Activated T-cell treated with anti-CD3 and anti-CD28 coated beads, Interleukin-2, amount 50 U/mL, for 4 hours (primary cell): Measurements from ENCODE around the gene KPNA1. TPM values are rescaled to one million over a fixed set of nuclear protein-coding genes. Genes with fewer than 3 reads are reported as not detected.

ENCODE experiments used
- ATAC-seq, 2 donors: fragments of 200-7000 bp; cut with Tn5 transposase; one replicate each; pipeline ENCODE4 v1.10.0; 2021
- DNase-seq: peaks from one replicate; pipeline ENCODE4 v3.0.0-alpha.2; 2020
- H3K27me3 Mint-ChIP-seq: one replicate; pipeline ENCODE4 v1.8.0; 2021; ENCODE audit warnings: low read depth, mixed read lengths
- H3K36me3 Mint-ChIP-seq: one replicate; pipeline ENCODE4 v1.8.0; 2022; ENCODE audit warnings: mixed read lengths; ENCODE audit not compliant: insufficient read depth
- H3K4me1 Mint-ChIP-seq: one replicate; pipeline ENCODE4 v1.8.0; 2021; ENCODE audit warnings: low read depth, mixed read lengths
- H3K4me3 Mint-ChIP-seq: one replicate; pipeline ENCODE4 v1.8.0; 2021; ENCODE audit warnings: mild to moderate bottlenecking, moderate library complexity, mixed read lengths
- H3K9me3 Mint-ChIP-seq: one replicate; pipeline ENCODE4 v1.8.0; 2021; ENCODE audit warnings: mixed read lengths
- total RNA-seq, 3 donors: library from RNA; stranded (reverse); gene quantifications; one replicate each; pipeline ENCODE4 v1.2.1, GENCODE V29; 2021

The KPNA1 gene
- total RNA-seq = 10 to 100 TPM; 56.4 to 61.2 (median 61.2) TPM

DNA sequence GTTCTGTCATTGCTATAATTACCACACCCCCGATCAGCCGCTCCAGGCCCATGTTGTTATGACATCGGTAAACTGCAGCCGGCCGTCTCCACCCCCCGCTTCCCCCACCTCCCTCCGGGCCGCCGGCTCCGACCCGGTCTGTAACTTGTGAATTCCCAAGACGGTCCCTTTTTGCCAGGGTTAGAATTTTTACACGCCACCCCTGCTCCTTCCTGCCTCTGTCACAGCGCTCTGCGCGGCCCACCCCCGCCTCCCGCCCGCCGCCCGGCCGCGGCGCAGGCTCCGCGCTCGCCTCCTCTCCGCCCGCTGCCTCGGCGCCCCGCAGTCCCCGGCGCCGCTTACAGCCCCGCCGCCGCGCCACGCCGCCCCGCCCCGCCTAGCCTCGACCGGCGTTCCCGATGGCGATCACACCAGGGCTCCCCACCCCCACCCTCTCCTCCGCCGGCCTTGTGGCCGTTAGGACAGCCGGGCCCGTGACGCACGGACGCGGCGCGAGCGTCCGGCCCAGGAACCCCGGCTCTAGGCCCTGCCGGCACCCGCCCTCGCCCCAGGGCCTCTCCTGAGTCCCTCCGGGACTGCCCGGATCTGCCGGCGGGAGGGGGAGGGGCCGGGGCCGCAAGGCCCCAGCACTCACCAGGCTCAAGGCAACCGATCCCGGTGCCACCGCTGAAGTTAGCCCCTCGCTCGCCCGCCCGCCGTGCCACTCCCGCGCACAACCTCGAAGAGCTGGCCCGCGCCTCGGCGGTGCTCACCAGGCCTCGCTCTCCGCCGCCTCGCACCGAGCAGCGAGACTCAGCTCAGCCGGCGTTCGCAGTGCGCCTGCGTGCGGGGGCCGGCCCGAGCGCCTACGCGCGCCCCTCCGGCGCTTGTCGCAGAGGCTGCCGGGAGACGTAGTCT lies at the start of gene KPNA1:
TSS of gene KPNA1 (minus strand) at position 817 of the 897 bp plus-strand sequence. CDS start 18,374 bp downstream, outside the sequence.
- H3K4me3 Mint-ChIP-seq = peak within 1 kb of the TSS; percentile 85
- peaks cover 41% of the 10 kb centered on the region for H3K4me1 Mint-ChIP-seq
- ATAC-seq (peak; percentile 86 to 87), DNase-seq (peak; percentile 82)
- peaks cover 7% of the 10 kb centered on the region for H3K9me3 Mint-ChIP-seq
- H3K36me3 Mint-ChIP-seq = peaks cover 18% of the 10 kb centered on the region
- no peaks in the 10 kb centered on the region for H3K27me3 Mint-ChIP-seq

- Mint-ChIP-seq H3K36me3 (peaks cover 38% of the 10 kb centered on the region), H3K4me3 (peak within 1 kb of the TSS; percentile 89), H3K27me3 (no peaks in the 10 kb centered on the region), H3K9me3 (no peaks in the 10 kb centered on the region), H3K4me1 (peaks cover 74% of the 10 kb centered on the region)
- ATAC-seq (peak; percentile 79 to 88), DNase-seq (peak; percentile 86)
These were observed 49.6 kb upstream of the KPNA1 start, which contains the start of the genes DTX3L and PARP9 for GRCh38 chr3:122564155-122564912. DTX3L (plus strand) TSS chr3:122564338; CDS start chr3:122564427, 89 bp downstream. PARP9 (minus strand) TSS chr3:122564300; CDS start chr3:122559620, 4,680 bp downstream.

GRCh38 chr3:122563717-122564025 lies 48.9 kb upstream of the KPNA1 start:
- peak overlapping the region; percentile 89 for H3K4me3 Mint-ChIP-seq
- no peak for DNase-seq
- H3K36me3 Mint-ChIP-seq = peaks cover 35% of the 10 kb centered on the region
- no peaks in the 10 kb centered on the region for H3K9me3 Mint-ChIP-seq
- no peaks in the 10 kb centered on the region for H3K27me3 Mint-ChIP-seq
- peaks cover 68% of the 10 kb centered on the region for H3K4me1 Mint-ChIP-seq
- peak; percentile 1 to 3 for ATAC-seq

GRCh38 chr3:122562923-122563716 lies 48.4 kb upstream of the KPNA1 start:
- Mint-ChIP-seq H3K36me3 (peaks cover 31% of the 10 kb centered on the region), H3K4me1 (peaks cover 63% of the 10 kb centered on the region), H3K4me3 (peak overlapping the region; percentile 89), H3K9me3 (no peaks in the 10 kb centered on the region), H3K27me3 (no peaks in the 10 kb centered on the region)
- no peak for DNase-seq
- no peak for ATAC-seq

GRCh38 chr3:122560680-122561079 lies 45.9 kb upstream of the KPNA1 start:
- Mint-ChIP-seq H3K27me3 (no peaks in the 10 kb centered on the region), H3K4me3 (peak overlapping the region; percentile 45), H3K36me3 (peaks cover 28% of the 10 kb centered on the region), H3K9me3 (no peaks in the 10 kb centered on the region), H3K4me1 (peaks cover 41% of the 10 kb centered on the region)
- ATAC-seq = peak; percentile 29 to 34
- DNase-seq = peak; percentile 49

DNA sequence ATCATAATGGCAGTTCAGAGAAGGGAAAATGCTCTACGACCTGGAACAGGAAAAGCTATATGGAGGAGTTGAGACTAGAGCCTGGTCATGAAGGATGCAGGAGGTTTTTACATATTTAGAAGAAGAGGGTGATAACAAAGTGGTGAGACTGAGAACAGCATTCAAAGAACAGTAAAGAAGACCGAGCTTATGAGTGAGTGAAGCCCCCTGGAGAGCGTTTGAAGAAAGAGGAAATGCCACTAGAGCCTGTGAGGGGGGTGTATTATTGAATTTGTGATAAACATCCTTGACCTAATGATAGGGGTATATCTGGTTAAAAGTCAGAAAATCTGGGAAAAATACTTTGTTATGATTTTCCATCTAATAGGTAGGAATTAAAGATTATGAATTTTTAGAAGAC lies 45.2 kb upstream of the KPNA1 start:
- no peaks in the 10 kb centered on the region for H3K9me3 Mint-ChIP-seq
- H3K4me1 Mint-ChIP-seq = peaks cover 43% of the 10 kb centered on the region
- DNase-seq (no peak), ATAC-seq (no peak)
- H3K4me3 Mint-ChIP-seq = no peak overlapping the region
- no peaks in the 10 kb centered on the region for H3K27me3 Mint-ChIP-seq
- peaks cover 36% of the 10 kb centered on the region for H3K36me3 Mint-ChIP-seq

DNA sequence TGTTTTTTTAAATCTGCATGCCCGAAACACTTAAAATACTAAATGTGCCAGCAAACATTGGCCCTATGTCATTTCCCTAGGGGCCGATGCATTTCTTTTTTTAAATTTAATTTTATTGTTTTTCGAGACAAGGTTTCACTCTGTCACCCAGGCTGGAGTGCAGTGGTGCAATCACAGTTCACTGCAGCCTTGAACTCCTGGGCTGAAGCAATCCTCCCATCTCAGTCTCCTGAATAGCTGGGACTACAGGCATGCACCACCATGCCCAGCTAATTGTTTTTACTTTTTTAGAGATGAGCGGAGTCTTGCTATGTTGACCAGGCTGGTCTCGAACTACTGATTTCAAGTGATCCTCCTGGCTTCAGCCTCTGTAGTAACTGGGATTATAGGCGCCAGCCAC lies 43.9 kb upstream of the KPNA1 start:
- H3K9me3 Mint-ChIP-seq = no peaks in the 10 kb centered on the region
- H3K36me3 Mint-ChIP-seq = peaks cover 42% of the 10 kb centered on the region
- peaks cover 46% of the 10 kb centered on the region for H3K4me1 Mint-ChIP-seq
- ATAC-seq (no peak), DNase-seq (no peak)
- no peak overlapping the region for H3K4me3 Mint-ChIP-seq
- H3K27me3 Mint-ChIP-seq = no peaks in the 10 kb centered on the region

- Mint-ChIP-seq H3K27me3 (no peaks in the 10 kb centered on the region), H3K4me3 (no peak overlapping the region), H3K36me3 (peaks cover 46% of the 10 kb centered on the region), H3K4me1 (peaks cover 39% of the 10 kb centered on the region), H3K9me3 (no peaks in the 10 kb centered on the region)
- no peak for ATAC-seq
- DNase-seq = no peak
These were observed 42.6 kb upstream of the KPNA1 start for GRCh38 chr3:122557356-122557755.

GRCh38 chr3:122555275-122556071 lies 40.7 kb upstream of the KPNA1 start:
- Mint-ChIP-seq H3K9me3 (no peaks in the 10 kb centered on the region), H3K4me1 (peaks cover 24% of the 10 kb centered on the region), H3K4me3 (no peak overlapping the region), H3K27me3 (no peaks in the 10 kb centered on the region), H3K36me3 (peaks cover 50% of the 10 kb centered on the region)
- DNase-seq (no peak), ATAC-seq (no peak)

- no peaks in the 10 kb centered on the region for H3K9me3 Mint-ChIP-seq
- ATAC-seq = no peak
- no peak overlapping the region for H3K4me3 Mint-ChIP-seq
- peaks cover 20% of the 10 kb centered on the region for H3K4me1 Mint-ChIP-seq
- no peaks in the 10 kb centered on the region for H3K27me3 Mint-ChIP-seq
- H3K36me3 Mint-ChIP-seq = peaks cover 57% of the 10 kb centered on the region
- no peak for DNase-seq
These were observed 38.4 kb upstream of the KPNA1 start for GRCh38 chr3:122553171-122553570.

DNA sequence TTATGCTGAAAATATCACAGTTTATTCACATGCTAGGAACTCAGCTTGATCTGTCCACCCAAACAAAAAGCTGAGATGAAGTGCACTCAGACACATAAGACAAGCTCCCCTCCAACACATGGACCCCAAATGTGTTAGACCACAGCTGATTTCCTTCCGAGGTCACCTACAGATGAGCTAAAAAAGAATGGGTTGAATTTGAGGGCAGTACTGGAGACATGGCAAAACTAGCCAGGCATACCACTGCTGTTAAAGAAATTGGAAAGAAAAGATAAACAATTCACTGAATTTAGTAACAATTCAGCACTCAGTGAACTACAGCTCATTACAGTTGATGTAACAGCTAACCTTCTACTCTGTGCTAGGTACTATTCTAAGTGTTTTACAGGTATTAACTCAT lies 33.9 kb upstream of the KPNA1 start:
- no peak overlapping the region for H3K4me3 Mint-ChIP-seq
- no peaks in the 10 kb centered on the region for H3K9me3 Mint-ChIP-seq
- no peak for ATAC-seq
- no peak for DNase-seq
- H3K36me3 Mint-ChIP-seq = peaks cover 67% of the 10 kb centered on the region
- H3K4me1 Mint-ChIP-seq = peaks cover 6% of the 10 kb centered on the region
- no peaks in the 10 kb centered on the region for H3K27me3 Mint-ChIP-seq

- Mint-ChIP-seq H3K27me3 (no peaks in the 10 kb centered on the region), H3K9me3 (no peaks in the 10 kb centered on the region), H3K4me3 (no peak overlapping the region), H3K4me1 (peaks cover 2% of the 10 kb centered on the region), H3K36me3 (peaks cover 62% of the 10 kb centered on the region)
- ATAC-seq (no peak), DNase-seq (no peak)
These were observed 33.3 kb upstream of the KPNA1 start for GRCh38 chr3:122548076-122548475.

DNA sequence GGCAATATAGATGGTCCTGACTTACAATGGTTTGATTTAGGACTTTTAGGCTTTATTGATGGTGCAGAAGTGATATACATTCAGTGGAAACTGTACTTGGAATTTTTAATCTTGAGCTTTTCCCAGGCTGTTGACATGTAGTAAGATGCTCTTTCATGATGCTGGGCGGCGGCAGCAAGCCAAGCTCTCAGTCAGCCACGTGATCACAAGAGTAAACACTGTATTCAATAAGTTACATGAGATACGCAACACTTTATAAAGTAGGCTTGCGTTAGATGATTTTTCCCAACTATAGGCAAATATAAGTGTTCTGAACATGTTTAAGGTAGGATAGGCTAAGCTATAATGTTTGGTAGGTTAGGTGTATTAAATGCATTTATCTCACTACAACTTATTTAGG lies 31.4 kb upstream of the KPNA1 start:
- no peak for DNase-seq
- Mint-ChIP-seq H3K27me3 (no peaks in the 10 kb centered on the region), H3K36me3 (peaks cover 59% of the 10 kb centered on the region), H3K9me3 (no peaks in the 10 kb centered on the region), H3K4me3 (no peak overlapping the region), H3K4me1 (peaks cover 1% of the 10 kb centered on the region)
- ATAC-seq = no peak
